Activated effector memory CD4-positive, alpha-beta T cell treated with Interleukin-2 at 50 U/mL for 16 hours (primary cell): Measurements from ENCODE around the gene TBX19.
"Not testable (repeated sequence)": the region's sequence is repeated elsewhere in the genome, so short reads cannot be mapped to it uniquely, and the experiment has no call there.

Experiments
- DNase-seq: peaks from one replicate; pipeline ENCODE4 v3.0.0-alpha.2; 2020

Gene TBX19

GRCh38 chr1:168320800-168321450, 40.2 kb downstream of the TBX19 start:
- no peak for DNase-seq

DNA sequence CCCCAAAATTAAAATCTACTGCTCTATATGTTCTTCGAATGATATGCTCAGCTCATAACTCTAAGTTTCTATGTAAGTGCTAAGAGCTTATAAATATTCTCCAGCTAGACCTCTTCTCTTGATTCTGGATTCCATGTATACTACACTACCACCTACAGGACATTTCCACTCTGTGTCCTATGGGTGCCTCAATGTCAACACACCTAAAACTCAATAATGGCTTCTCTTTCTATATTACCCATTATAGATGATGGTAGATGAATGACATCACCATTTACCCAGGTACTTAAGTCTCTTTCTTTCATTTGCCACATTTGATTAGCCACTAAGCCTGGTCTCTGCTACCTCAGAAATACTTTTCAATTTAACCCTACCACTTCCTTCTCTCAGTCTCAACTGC, 41.3 kb downstream of the TBX19 start:
- no peak for DNase-seq

DNA sequence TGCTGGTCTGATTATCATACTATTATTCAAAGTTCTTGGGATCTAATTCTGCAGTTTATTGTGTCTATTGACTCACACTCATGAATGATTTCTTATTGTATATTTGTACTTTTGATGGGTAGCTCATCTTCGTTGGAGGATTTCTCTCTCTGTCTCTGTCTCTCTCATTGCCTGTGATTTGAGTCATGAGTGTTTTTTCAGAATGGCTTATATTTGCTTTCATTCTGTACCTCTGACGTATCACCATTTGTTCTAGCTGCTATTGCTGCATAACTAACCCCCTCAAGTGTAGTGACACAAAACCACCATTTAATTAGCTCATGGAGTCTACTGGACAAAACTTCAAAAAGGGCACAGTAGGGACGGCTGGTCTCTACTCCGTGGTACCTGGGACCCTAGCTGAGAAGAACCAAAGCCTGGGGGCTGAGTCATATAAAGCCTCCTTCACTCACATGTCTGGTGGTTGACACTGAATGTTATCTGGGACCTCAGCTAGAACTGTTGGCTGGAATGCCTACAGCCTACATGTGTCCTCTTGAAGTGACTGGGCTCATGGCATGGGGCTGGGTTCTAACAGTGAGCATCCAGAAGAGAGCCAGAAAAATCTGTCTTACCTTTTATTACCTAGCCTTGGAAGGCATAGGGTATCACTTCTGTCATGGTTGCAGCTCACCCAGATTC, 44.2 kb downstream of the TBX19 start:
- no peak for DNase-seq

- no peak for DNase-seq
Measured at GRCh38 chr1:168328731-168329364, 48.2 kb downstream of the TBX19 start.

DNA sequence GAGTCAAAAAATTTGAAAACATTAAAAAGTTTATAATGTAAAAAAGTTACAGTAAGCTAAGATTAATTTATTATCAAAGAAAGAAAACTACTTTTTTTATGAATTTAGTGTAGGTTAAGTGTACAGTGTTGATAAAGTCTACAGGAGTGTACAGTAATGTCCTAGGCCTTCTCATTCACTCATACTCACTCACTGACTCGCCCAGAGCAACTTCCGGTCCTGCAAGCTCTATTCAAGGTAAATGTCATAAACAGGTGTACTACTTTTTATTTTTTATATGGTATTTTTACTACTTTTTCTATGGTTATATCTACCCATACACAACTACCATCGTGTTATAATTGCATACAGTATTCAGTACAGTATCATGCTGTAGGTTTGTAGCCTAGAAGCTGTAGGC, 49.6 kb downstream of the TBX19 start:
- DNase-seq: no peak

GRCh38 chr1:168331569-168331968, 50.9 kb downstream of the TBX19 start:
- no peak for DNase-seq

- DNase-seq: no peak
Measured at GRCh38 chr1:168333562-168334276, 53.0 kb downstream of the TBX19 start.

DNA sequence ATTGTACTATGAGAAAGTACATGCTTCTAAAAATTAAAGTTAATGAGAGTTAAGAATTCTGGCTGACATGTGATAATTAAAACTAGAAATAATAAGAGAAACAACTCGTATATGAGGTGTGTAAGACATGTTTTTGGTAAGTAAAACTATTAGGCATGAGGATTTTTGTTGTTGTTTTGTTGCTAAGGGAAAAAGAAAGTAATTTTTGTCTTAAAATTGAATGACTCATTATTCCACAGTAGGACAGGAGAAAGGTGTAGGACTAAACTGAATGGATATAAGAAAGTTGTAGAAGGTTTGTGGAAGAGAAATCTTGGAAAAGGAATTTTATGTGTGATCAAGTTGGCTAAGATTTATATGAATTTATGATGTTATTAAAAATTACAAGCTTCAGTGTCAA, 54.8 kb downstream of the TBX19 start:
- DNase-seq: no peak

GRCh38 chr1:168338589-168339503, 58.2 kb downstream of the TBX19 start:
- no peak for DNase-seq

GRCh38 chr1:168340781-168341482, 60.3 kb downstream of the TBX19 start:
- no peak for DNase-seq

GRCh38 chr1:168341483-168341975, 60.9 kb downstream of the TBX19 start:
- DNase-seq: no peak

DNA sequence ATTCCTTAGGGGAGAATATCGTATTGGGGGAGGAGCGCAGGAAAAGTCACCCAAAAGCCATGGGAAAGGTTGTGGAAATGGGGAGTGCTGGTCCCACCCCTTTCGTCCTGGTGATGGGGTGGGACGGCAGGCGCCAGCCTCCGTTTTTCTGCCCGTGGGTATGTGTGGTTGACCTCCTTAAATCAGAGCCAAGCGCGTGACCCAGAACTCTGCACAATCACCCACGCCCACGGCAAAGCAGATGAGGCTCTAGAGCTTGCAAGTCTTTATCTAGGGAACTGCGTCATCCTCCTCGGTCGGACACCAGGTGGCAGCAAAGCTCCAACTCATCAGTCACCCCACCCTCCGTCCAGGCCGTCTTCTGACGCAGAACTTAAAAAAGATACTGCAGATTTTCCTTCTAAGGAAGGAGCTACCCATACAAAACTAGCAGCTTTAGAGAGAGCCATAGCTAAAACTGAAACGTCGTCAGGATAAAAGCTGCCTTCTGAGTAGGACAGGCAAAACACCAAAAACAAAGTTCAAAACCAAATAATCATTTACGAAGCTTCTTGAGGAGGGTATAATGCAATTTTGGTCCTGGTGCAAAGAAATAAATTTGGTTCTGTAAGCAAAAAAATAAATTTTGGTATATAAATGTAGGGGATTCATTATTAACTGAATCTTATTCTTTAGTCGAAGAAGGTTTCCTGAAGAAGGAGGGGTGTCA, 62.0 kb downstream of the TBX19 start:
- peak; percentile 82 for DNase-seq

DNA sequence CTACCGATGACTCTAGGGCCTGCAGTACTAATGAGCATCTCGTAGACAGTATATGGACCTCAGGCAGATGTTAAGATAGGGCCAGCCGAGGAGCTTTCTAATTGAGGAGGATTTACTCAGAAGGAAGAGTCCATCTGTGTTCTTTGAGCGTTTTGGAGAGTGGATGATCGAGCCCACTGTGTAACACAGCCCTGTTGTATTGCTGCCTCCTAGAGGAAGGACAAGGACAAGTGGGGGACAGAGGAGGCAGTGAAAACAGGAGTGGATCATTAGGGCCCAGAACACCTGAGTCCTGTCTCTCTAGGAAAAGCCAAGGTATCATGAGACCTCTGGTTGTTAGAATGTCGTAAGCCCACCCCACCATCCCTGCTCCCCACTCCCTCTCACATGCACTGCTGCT, 62.9 kb downstream of the TBX19 start:
- no peak for DNase-seq

DNA sequence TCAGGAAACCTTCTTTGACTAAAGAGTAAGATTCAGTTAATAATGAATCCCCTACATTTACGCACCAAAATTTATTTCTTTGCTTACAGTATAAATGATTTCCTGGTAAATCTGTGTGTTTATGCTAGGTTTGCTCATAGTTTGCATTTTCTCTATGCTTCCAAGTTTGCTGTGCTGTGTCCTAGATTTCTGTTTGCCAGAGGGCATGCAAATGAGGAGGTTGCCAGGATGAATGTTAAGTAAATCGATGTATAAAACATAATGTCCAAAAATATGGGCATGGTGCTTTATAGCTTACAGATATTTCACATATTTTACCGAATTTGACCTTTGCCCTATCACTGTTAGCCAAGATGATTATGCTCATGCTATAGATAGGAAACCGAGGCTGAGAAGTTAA, 63.8 kb downstream of the TBX19 start:
- no peak for DNase-seq

DNA sequence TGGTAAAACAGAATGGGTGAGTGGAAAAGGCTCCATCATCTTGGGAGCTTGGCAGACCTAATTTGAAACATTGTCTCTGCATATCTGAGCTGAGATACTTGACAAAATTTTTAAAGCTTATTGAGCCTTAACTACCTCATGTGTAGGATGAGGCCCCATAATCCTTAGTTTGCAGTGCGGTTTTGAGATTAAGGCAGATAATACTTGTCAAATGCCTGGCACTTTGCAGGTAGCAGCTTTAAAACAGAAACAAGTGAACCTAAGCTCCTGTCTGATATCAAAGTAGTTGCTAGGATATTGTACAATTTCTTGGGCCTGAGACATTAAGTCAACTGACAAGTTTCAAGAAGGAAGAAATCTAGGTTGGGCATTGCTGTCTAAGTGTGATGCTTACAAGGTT, 65.3 kb downstream of the TBX19 start:
- no peak for DNase-seq

- no peak for DNase-seq
Measured at GRCh38 chr1:168347630-168348029, 67.0 kb downstream of the TBX19 start.

DNA sequence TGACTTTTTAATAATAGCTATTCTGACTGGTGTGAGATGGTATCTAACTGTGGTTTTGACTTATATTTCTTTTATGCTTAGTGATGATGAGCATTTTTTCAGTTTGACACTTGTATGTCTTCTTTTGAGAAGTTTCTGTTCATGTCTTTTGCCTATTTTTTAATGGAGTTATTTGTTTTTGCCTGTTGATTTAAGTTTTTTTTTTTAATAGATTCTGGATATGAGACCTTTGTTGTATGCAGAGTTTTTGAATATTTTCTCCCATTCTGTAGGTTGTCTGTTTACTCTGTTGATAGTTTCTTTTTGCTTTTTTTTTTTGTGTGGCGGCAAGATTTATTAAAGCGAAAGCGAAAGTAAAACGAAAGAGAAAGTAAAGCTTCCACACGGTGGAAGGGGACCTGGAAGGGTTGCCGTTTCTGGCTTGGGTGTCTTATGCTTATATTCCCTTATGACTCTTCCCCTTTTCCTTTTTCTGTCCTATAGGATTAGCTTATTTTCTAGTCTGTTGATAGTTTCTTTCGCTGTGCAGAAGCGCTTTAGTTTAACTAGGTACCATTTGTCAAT, 67.6 kb downstream of the TBX19 start:
- no peak for DNase-seq

DNA sequence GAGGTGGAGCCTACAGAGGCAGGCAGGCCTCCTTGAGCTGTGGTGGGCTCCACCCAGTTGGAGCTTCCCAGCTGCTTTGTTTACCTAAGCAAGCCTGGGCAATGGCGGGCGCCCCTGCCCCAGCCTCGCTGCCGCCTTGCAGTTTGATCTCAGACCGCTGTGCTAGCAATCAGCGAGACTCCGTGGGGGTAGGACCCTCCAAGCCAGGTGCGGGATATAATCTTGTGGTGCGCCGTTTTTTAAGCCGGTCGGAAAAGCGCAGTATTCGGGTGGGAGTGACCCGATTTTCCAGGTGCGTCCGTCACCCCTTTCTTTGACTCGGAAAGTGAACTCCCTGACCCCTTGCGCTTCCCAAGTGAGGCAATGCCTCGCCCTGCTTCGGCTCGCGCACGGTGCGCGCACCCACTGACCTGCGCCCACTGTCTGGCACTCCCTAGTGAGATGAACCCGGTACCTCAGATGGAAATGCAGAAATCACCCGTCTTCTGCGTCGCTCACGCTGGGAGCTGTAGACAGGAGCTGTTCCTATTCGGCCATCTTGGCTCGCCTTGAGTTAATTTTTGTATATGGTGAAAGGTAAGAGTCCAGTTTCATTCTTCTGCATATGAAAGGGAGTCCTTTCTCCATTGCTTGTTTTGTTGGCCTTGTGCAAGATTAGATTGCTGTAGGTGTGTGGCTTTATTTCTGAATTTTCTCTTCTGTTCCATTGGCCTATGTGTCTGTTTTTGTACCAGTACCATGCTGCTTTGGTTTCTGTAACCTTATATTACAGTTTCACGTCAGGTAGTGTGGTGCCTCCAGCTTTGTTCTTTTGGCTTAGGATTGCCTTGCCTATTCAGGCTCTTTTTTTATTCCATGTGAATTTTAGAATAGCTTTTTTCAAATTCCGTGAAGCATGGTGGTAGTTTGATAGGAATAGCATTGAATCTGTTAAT, 73.9 kb downstream of the TBX19 start:
- DNase-seq: not testable (repeated sequence)
